NCI-H146 treated with DMSO at 0.1 percent for 48 hours (cell line): ENCODE results near the gene ATXN3L.
A peak's percentile ranks its signal among the peaks of the same experiment; 100 is the strongest.

Experiments used
- DNase-seq: peaks from one replicate; lab custom pipeline; 2025; ENCODE audit not compliant: unreplicated experiment; lab: John Stamatoyannopoulos, UW

The ATXN3L gene

DNA sequence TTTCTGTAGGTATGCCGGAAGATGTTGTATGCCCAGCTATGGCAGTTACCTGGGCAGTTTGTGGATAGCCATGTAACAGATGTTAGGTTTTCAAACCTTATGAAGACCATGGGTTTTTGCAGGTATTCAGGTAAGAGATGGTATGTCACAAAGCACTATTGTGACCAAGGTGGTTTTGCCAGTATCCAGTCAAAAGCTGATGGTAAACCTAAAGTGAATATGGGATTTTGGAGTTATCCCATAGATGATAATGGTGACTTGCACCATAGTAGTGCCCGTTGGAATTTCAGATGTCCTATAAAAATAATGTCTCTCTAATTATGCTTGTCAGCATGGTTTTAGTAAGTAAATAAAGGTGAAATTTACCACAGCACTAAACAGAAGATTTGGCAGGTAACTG lies at the start of gene ATXN3L:
Gene ATXN3L (minus strand): TSS at position 101 of the 400 bp plus-strand sequence. CDS start 119 bp downstream, outside the sequence.
- DNase-seq: no peak

GRCh38 chrX:13369256-13370030 lies 49.6 kb upstream of the ATXN3L start:
- DNase-seq: peak; percentile 94

GRCh38 chrX:13367950-13368349 lies 48.1 kb upstream of the ATXN3L start:
- DNase-seq: no peak

- no peak for DNase-seq
Measured at GRCh38 chrX:13366698-13367097, 46.8 kb upstream of the ATXN3L start.

DNA sequence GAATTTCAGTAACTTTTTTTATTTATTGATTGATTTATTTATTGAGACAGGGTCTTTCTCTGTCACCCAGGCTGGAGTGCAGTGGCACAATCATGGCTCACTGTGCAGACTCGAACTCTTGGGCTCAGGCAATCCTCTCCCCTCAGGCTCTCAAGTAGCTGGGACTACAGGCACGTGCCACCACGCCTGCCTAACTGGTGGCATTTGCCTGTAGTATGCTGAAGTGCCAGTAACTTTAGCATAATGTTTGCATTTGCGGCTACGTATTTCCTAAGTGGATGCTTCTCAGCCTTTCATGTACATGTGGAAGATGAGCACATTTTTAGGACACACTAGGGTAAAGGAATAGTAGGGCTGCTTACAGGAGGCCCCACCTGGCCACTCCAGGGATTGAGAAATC lies 45.3 kb upstream of the ATXN3L start:
- DNase-seq: no peak

DNA sequence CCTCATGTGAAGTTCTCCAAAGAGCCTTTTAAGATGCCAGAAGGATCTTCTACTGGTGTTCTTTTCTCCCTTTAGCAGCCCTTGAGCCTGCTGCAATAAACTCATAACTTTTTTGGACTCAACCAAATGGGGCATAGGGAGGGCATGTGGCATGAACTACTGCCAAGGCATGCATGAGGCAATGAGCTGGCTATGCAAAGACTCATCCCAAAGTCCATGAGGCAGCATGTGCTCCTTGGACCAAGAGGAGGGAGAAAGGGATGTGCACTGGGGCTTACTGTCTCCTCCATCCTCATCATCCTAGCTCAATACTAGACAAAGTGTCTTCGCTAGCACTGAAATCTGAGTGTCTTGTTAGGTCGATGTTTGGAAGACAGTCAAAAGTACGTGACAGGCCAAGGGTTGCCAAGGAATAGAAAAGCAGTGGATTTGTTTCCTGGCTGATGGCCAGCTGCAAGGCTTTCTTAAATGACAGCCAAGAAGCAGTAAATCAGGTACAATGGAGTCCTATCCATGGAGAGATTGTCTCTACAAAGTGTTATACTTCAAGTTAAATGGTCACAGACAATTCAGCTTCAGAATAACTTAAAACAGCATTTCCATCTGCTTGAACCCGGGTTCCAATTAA lies 44.5 kb upstream of the ATXN3L start:
- no peak for DNase-seq

DNA sequence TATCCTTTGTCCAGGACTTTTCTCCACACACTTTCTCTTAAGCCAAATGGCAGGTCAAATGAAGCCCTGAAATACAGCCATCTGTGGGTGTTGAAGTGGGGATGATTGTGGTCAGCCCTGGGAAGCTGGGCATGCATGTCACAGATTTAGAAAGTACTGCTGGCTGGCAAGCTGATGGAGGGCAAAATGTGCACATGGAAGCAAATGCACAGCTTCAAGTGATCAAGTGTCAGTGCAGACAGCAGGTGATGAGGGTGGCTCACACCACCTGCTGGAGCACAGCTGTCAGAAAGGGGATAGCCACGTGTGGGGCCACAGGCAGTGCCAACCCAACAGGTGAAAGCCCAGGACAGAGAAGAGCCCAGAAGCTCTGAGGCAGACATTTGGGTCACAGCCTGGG lies 40.3 kb upstream of the ATXN3L start:
- DNase-seq: peak; percentile 36

DNA sequence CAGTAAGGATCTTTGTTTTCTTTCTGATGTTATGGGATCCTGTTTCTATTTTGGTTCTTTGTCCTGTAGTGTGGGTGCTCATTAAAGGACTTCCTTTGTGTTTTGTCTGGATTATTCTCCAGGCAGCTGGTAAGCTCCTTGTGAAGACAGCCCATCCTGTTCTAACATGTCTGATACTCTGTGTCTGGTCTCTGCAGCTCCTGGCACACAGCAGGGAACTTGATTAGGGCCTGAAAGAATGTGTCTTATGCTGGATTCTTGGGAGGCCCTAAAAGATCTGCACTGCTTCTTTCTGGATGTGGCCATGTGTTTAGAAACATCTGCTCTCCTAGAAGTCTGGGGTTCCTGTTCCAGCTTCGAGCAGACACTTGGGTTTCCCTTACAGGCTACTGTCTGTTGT lies 38.1 kb upstream of the ATXN3L start:
- peak; percentile 71 for DNase-seq

- DNase-seq: peak; percentile 44
Measured at GRCh38 chrX:13346646-13347045, 26.8 kb upstream of the ATXN3L start.

DNA sequence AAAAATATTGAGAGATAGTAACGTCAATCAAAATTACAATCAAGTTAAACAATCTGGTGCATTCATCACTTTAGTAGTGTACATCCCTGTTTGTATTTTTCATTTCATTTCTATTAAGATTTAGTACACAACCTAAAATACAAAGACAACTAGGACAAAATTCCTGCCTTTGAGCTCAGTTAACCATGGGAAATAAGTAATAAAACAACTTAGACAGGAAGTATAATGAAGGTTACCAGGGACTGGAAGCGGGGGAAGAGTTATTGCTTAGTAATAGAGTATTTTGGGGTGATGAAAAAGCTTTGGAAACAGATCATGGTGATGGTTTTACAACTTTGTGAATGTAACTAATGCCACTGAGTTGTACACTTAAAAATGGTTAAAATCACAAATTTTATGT lies 25.6 kb upstream of the ATXN3L start:
- no peak for DNase-seq

DNA sequence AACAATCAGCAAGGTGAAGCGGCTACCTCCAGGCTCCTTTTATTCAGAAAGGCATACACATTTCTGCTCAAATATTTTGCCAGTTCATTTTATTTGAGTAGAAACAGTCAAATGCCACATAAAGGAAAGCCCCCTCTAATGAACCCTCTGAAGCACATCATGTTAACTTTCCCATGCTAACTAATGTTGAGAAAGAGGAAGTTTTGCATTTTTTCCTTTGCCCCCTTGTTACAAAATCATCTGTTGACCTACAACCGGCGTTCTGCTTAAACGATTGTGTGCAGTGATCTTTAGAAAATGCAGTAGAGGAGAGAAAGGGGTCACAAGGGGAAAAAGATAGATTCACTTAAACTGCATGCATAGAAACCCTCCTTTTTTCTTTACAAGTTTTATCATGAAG lies 25.2 kb upstream of the ATXN3L start:
- no peak for DNase-seq

DNA sequence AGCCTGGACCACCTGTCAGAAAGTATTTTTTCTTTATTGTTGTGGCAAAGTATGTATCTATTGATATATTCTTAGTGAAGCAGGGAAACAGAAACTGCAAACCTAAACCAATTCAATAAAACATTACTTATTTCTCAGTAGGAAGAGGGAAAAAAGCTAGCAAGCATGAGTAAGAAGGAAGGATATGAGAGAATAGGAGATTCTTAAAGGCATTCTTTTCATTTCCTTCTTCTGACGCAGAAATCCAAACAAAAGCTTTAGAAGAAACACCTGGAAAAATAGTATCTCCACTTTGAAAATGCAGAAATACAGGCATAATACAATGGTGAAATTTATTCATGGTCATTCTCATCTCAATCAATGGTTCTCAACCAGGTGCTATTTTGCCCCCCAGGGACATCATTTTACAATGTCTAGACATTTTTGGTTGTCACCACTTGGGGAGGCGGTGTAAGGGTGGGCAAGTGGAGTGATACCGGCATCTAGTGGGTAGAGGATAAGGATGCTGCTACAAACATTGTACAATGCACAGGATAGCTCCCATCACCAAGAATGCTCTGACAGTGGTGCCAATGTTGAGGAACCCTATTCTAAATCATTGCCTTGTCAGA lies 21.7 kb upstream of the ATXN3L start:
- no peak for DNase-seq

GRCh38 chrX:13340182-13340791 lies 20.4 kb upstream of the ATXN3L start:
- DNase-seq: peak; percentile 77

DNA sequence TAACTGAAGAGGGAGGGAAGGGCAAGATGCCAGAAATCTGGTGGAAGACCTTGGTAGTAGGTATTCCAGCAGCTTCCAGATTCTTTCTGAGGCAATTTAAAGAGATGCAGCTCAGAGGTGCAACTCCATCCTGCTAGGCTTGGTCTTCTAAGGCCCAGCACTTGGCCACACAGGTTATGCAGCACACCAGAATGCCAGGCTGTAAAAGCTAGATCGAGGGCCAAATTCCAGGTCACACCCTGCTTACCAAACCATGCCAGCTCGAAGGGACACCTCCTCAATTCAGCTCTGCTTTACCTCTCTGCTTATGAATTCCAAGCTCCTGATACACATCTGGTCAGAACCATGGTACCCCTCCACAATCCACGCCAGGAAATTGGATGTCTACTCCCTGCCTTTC lies 19.8 kb upstream of the ATXN3L start:
- no peak for DNase-seq

- DNase-seq: no peak
Measured at GRCh38 chrX:13338996-13339515, 19.2 kb upstream of the ATXN3L start.

GRCh38 chrX:13334491-13334890 lies 14.6 kb upstream of the ATXN3L start:
- DNase-seq: no peak

DNA sequence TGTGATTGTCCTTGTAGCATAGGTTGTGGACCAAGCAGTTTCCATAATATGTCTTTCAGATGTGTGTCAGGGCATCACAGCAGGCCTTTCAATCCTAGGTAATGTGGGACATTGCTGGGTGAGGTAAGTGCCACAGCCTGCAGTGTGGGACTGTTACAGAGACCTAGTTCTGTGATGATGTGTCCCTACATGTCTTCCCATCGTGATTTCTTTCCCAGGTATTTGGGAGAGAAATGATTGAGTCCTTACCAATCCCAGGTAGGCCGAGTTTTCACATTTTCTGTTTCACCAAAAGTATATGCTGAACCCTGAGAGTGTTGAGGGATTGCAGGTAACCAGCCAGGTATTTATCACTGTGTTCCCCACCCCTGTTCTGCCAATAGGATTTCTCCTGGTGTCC lies 10.6 kb upstream of the ATXN3L start:
- no peak for DNase-seq

- no peak for DNase-seq
Measured at GRCh38 chrX:13327666-13328065, 7.8 kb upstream of the ATXN3L start.

DNA sequence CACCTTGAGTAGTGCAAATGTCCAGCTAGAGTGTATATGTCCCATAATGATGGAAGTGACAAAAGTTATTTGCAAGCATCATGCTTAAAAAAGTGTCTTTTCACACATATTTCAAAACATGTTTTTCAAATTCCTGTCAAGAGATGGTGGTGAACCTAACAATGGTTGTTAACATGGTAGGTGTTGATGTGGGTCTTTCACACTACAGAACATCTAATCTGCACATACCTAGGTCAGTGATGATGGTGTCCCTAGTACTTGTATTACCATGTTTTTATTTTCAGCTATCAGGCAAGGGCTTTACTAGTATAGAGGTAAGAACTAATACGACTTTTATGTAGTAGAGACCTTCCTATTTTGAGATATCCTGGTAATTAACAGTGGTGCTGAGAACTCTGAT lies 3.4 kb upstream of the ATXN3L start:
- no peak for DNase-seq

GRCh38 chrX:13317366-13317765 lies 2.5 kb downstream of the ATXN3L start:
- no peak for DNase-seq

DNA sequence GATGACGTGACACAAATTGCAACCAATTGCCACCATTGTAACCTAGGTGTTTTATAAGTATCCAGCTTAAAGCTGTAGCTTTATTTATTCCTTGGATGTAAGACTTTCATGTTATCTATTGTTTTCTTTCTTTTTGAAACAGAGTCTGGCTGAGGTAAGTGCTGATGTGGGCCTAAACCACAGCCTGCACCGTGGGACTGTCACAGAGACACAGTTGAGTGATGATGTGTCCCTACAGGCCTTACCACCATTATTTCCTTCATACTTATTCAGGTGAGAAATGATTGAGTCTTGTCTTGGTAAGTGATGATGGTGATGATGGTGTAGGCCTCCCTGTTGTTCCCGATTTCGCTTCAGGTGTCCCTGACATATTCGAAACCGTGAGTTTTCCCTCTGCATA lies 8.3 kb downstream of the ATXN3L start:
- no peak for DNase-seq

DNA sequence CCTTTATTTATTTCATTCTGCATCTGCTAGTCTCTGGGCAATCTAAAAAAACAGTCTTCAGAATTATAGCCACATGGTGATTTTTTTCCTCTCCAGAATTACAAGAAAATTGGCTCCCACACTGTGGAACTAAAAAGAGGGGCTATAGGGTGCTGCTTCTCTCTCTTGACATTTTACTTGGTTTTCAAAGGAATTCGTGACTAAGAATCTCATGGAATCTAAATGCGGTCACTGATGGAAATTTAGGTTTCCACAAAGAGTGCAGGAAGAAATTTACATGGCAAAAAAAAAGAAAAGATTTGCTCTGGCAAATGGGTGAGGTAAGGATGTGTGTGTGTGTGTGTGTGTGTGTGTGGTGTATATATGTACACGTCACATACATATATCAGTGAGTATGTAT lies 10.2 kb downstream of the ATXN3L start:
- no peak for DNase-seq
